Spleen (tissue), 11 donors: ENCODE measurements around the gene EFNA5. TPM values are rescaled to one million over a fixed set of nuclear protein-coding genes. Genes with fewer than 3 reads are reported as not detected.

Experiments
- DNase-seq: peaks from one replicate; pipeline ENCODE4 v3.0.0-alpha.2; 2020
- H3K27ac ChIP-seq, 8 donors: fragments of 200-600 bp; sonication (generic) in 7 of 8; 1 replicate in 4 of 8; 2 replicates in 4 of 8; pipeline versions ENCODE4 v1.5.0 to v1.8.0; 2016 to 2021; ENCODE audit warnings: inconsistent platforms in 4 of 8, mild to moderate bottlenecking in 4 of 8, moderate library complexity in 1 of 8
- H3K27me3 ChIP-seq, 7 donors: fragments of 200-600 bp; sonication (generic) in 6 of 7; replicated peaks in 1 of 7; 1 replicate in 4 of 7; 2 replicates in 3 of 7; pipeline versions ENCODE4 v1.5.0 to v1.8.0; 2016 to 2021; ENCODE audit warnings: inconsistent platforms in 3 of 7, mild to moderate bottlenecking in 1 of 7
- H3K36me3 ChIP-seq, 6 donors: fragments of 200-600 bp; sonication (generic) in 5 of 6; 1 replicate in 4 of 6; 2 replicates in 2 of 6; pipeline versions ENCODE4 v1.5.0 to v1.8.0; 2016 to 2021; ENCODE audit warnings: inconsistent platforms in 2 of 6
- H3K4me1 ChIP-seq, 6 donors: fragments of 200-600 bp; sonication (generic) in 5 of 6; 1 replicate in 3 of 6; 2 replicates in 3 of 6; pipeline versions ENCODE4 v1.5.0 to v1.8.0; 2016 to 2021; ENCODE audit warnings: inconsistent platforms in 3 of 6
- H3K4me3 ChIP-seq, 8 donors: fragments of 200-600 bp; sonication (generic) in 7 of 8; 1 replicate in 4 of 8; 2 replicates in 4 of 8; pipeline versions ENCODE4 v1.5.0 to v1.8.0; 2016 to 2021; ENCODE audit warnings: inconsistent platforms in 4 of 8, mild to moderate bottlenecking in 4 of 8, moderate library complexity in 2 of 8
- H3K9me3 ChIP-seq, 8 donors: fragments of 200-600 bp; sonication (generic) in 7 of 8; 1 replicate in 4 of 8; 2 replicates in 4 of 8; pipeline versions ENCODE4 v1.5.0 to v1.8.0; 2016 to 2021; ENCODE audit warnings: inconsistent platforms in 4 of 8
- POLR2A ChIP-seq, 3 donors: fragments of 450-650 bp; IDR thresholded peaks; one replicate each; pipeline ENCODE4 v1.5.1; 2017; ENCODE audit warnings: antibody characterized with exemption in 3 of 3, mild to moderate bottlenecking in 1 of 3
- POLR2AphosphoS5 ChIP-seq, 3 donors: sonication (generic); formaldehyde crosslinking; IDR thresholded peaks; one replicate each; pipeline ENCODE4 v1.5.1; 2017; ENCODE audit warnings: antibody characterized with exemption in 3 of 3
- WGBS, 5 donors: extraction: QIAGEN DNeasy Blood & Tissue Kit in 3 of 5; methylation state at CpG; one replicate each; pipeline versions ENCODE4 v1.1.5 to v1.1.7; 2013 to 2018; 5-methylcytosine and 5-hydroxymethylcytosine counted together
- intact Hi-C: fragments of 100-400 bp; cut with DNase I; formaldehyde crosslinking; loops from one replicate; pipeline ENCODE4 v1.15.0; 2023; ENCODE audit warnings: low total_unique reads
- polyA plus RNA-seq, 3 donors: library from polyadenylated mRNA; stranded (reverse); fragments of 200-250 nt; gene quantifications; one replicate each; pipeline ENCODE4 v1.2.1, GENCODE V29; 2013
- total RNA-seq, 7 donors: library from RNA; depleted of rRNA in 3 of 7; stranded (reverse); fragments of >200 nt in 3 of 7; fragmentation: NEBNext Ultra II Directional in 4 of 7; extraction: Animal tissue kit (Norgen Biotek cat#: 25700) in 4 of 7; gene quantifications; one replicate each; pipeline versions ENCODE4 v1.1.0 to v1.2.1, GENCODE V29; 2016 to 2021
- TF ChIP-seq, protein P1 (sequence below), 11 experiments: fragments of 200-600 bp in 7 of 11; fragments of 450-650 bp in 4 of 11; sonication (generic) in 4 of 11; IDR thresholded peaks in 8 of 11; conservative IDR thresholded peaks in 3 of 11; 1 replicate in 7 of 11; 2 replicates in 4 of 11; pipeline versions ENCODE4 v1.4.0 to v1.8.0; 2016 to 2021; ENCODE audit warnings: antibody characterized with exemption in 11 of 11, inconsistent platforms in 4 of 11, mild to moderate bottlenecking in 1 of 11
- donor health status: healthy with polysubstance abuse.
- donor health status: DM: no; HTN: no; CAD: no; lungs with moderate emphysema.
- donor health status: DM: no; HTN: no; CAD: no.
- donor health status: Bipolar disorder and iron deficiency.
- donor health status: healthy.
- donor health status: DM: no; HTN: no; CAD: no.
- donor health status: DM: yes; HTN: yes; CAD: no.

Gene EFNA5
- total and polyA plus RNA-seq, 10 donors, result 0.33 to 29.0 (median 12.2) TPM

DNA sequence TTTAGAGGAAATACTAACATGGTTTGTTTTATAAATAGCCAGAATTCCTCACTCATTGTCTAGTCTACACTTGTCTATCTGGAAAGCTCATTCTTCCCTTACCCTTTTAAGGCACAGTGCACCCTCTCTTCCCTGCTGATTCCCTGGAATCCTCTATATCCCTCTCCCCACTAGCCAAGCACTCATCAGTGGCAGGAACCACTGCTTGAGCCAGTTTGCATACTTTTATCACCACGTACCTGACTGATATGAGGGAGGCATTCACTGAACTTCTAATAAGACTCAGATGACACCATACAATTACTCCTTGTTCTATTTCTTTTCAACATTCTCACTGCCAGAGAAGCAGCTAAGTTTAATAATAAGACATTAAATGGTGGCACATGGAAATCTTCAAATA is 134.9 kb downstream of the EFNA5 start:
- H3K4me1 ChIP-seq, result peaks cover 0 to 15% (median 2%) of the 10 kb centered on the region in 6 donors
- WGBS, 5 donors, result 86 to 94% (median 90%) methylated on average over 1 of the region's 1 CpG
- DNase-seq, result no peak
- H3K9me3 ChIP-seq, result no peaks in the 10 kb centered on the region
- no peaks in the 10 kb centered on the region for H3K36me3 ChIP-seq
- TF ChIP-seq, protein P1, sequence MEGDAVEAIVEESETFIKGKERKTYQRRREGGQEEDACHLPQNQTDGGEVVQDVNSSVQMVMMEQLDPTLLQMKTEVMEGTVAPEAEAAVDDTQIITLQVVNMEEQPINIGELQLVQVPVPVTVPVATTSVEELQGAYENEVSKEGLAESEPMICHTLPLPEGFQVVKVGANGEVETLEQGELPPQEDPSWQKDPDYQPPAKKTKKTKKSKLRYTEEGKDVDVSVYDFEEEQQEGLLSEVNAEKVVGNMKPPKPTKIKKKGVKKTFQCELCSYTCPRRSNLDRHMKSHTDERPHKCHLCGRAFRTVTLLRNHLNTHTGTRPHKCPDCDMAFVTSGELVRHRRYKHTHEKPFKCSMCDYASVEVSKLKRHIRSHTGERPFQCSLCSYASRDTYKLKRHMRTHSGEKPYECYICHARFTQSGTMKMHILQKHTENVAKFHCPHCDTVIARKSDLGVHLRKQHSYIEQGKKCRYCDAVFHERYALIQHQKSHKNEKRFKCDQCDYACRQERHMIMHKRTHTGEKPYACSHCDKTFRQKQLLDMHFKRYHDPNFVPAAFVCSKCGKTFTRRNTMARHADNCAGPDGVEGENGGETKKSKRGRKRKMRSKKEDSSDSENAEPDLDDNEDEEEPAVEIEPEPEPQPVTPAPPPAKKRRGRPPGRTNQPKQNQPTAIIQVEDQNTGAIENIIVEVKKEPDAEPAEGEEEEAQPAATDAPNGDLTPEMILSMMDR (IDR thresholded peaks at IDR 0.05 in 8 of 11, conservative IDR thresholded peaks at IDR 0.05 in 3 of 11), result no peak
- TF ChIP-seq POLR2AphosphoS5 (IDR thresholded peaks at IDR 0.05), result no peak
- TF ChIP-seq POLR2A (IDR thresholded peaks at IDR 0.05), result no peak
- no peaks in the 10 kb centered on the region for H3K27me3 ChIP-seq
- no peak overlapping the region for H3K27ac ChIP-seq
- intact Hi-C loops, result no loop called here
- H3K4me3 ChIP-seq, result no peak overlapping the region

DNA sequence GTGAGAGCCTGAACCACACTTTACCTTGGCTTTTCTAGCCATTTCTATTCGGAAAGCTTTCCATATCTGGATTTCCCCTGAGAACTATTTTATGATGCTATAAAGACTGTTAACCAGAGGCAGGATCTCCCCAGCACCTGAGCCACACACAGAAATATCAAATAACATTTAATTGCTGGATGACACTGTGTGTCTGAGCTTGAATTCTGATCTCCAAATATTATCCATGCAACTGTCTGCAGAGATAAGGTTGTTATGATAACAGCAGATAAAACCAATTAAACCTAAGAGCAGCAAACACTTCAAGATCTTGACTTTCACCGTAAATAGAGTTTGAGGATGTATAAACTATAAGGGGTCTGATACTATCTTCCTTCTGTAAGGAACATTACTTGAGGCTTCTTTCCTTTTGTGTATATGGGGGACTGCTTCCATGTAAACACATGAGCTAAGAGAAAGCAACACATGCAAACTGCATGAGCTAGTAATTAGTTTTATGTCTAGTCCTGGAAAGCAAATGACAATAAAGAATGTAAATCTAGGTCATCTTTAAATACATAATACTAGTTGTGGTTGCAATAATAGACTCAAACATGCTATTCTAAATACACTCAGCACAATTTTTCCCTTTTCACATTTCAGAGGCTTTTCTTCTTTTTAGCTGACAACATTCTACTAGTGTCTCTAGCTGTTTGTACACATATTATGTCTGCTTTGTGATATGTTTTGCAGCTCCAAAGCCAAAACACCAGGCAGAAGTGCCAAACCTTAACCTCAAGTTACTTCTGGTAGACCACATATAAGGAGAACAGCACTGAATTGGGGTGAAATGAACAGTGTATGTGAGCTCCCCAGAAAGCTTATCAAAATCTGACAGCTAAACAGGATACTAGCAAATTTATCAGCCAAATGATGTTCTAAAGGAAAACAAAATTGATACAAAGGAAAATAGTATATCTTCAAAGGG is 136.5 kb downstream of the EFNA5 start:
- Histone ChIP-seq H3K27ac (no peak overlapping the region), H3K4me1 (peaks cover 0 to 5% (median 0%) of the 10 kb centered on the region in 6 donors), H3K9me3 (no peaks in the 10 kb centered on the region), H3K27me3 (no peaks in the 10 kb centered on the region), H3K4me3 (no peak overlapping the region), H3K36me3 (no peaks in the 10 kb centered on the region)
- no peak for DNase-seq
- no peak for TF ChIP-seq POLR2AphosphoS5 (IDR thresholded peaks at IDR 0.05)
- TF ChIP-seq POLR2A (IDR thresholded peaks at IDR 0.05), result no peak
- TF ChIP-seq, protein P1 (IDR thresholded peaks at IDR 0.05 in 8 of 11, conservative IDR thresholded peaks at IDR 0.05 in 3 of 11), result no peak
- intact Hi-C loops, result no loop called here
- 83 to 94% (median 91%) methylated on average over 2 of the region's 2 CpGs for WGBS, 5 donors

DNA sequence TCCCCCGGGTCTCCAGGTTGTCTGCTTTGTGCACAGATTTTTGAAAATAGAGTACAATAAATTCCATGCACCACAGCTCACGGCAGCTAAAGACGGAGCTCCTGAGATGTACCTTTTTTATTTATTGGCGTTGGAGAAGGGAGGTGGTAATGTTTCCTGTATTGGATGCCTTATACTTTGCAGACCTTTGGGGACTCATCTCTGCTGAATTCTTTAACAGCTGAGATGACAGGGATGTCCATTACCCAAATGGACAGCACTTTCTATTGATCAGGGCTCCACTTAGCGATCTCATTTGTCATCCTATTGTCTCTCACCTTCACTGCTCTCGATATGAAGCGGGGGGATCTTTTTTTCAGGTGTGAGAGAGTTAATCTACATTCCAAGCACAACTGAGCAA is 137.8 kb downstream of the EFNA5 start:
- 90 to 96% (median 92%) methylated on average over 7 of the region's 7 CpGs for WGBS, 5 donors
- no peaks in the 10 kb centered on the region for H3K9me3 ChIP-seq
- intact Hi-C loops, result no loop called here

More for the DNA sequence above, 137.8 kb downstream of the EFNA5 start:
- TF ChIP-seq, protein P1 (IDR thresholded peaks at IDR 0.05 in 8 of 11, conservative IDR thresholded peaks at IDR 0.05 in 3 of 11), result no peak
- no peaks in the 10 kb centered on the region for H3K36me3 ChIP-seq
- DNase-seq, result no peak
- H3K27ac ChIP-seq, result no peak overlapping the region
- no peaks in the 10 kb centered on the region for H3K27me3 ChIP-seq
- no peaks in the 10 kb centered on the region for H3K4me1 ChIP-seq
- no peak overlapping the region for H3K4me3 ChIP-seq
